CD4-positive, alpha-beta T cell treated with Interleukin-6 for 4 hours (primary cell): ENCODE data around the gene ZFP57.
"Not testable (repeated sequence)": the region's sequence is repeated elsewhere in the genome, so short reads cannot be mapped to it uniquely, and the experiment has no call there.

Experiments
- DNase-seq: peaks from one replicate; pipeline ENCODE4 v3.0.0-alpha.2; 2020; ENCODE audit warnings: mixed read lengths

Gene ZFP57

GRCh38 chr6:29696147-29697125, 15.5 kb upstream of the ZFP57 start:
- no peak for DNase-seq

GRCh38 chr6:29694637-29695036, 13.7 kb upstream of the ZFP57 start:
- no peak for DNase-seq

GRCh38 chr6:29685718-29686326, 4.9 kb upstream of the ZFP57 start:
- DNase-seq, result no peak

- no peak for DNase-seq
Observed at GRCh38 chr6:29681811-29682210, 859 bp upstream of the ZFP57 start.

- DNase-seq, result no peak
Observed at GRCh38 chr6:29680416-29680815, 536 bp downstream of the ZFP57 start.

- no peak for DNase-seq
Observed at GRCh38 chr6:29679962-29680361, 990 bp downstream of the ZFP57 start.

GRCh38 chr6:29678114-29678513, 2.8 kb downstream of the ZFP57 start:
- no peak for DNase-seq

- DNase-seq, result no peak
Observed at GRCh38 chr6:29676981-29677601, 3.9 kb downstream of the ZFP57 start.

- no peak for DNase-seq
Observed at GRCh38 chr6:29675561-29675960, 5.4 kb downstream of the ZFP57 start.

GRCh38 chr6:29674008-29674407, 6.9 kb downstream of the ZFP57 start:
- DNase-seq, result no peak

- no peak for DNase-seq
Observed at GRCh38 chr6:29673161-29673560, 7.8 kb downstream of the ZFP57 start.

GRCh38 chr6:29672116-29672515, 8.8 kb downstream of the ZFP57 start:
- DNase-seq, result not testable (repeated sequence)

- DNase-seq, result no peak
Observed at GRCh38 chr6:29671026-29671425, 9.9 kb downstream of the ZFP57 start.

GRCh38 chr6:29667158-29667557, 13.8 kb downstream of the ZFP57 start:
- DNase-seq, result no peak

- no peak for DNase-seq
Observed at GRCh38 chr6:29666826-29667130, 14.2 kb downstream of the ZFP57 start.

- no peak for DNase-seq
Observed at GRCh38 chr6:29665942-29666825, 14.8 kb downstream of the ZFP57 start.

- DNase-seq, result no peak
Observed at GRCh38 chr6:29663300-29664042, 17.5 kb downstream of the ZFP57 start.

GRCh38 chr6:29661502-29662141, 19.3 kb downstream of the ZFP57 start:
- DNase-seq, result not testable (repeated sequence)

GRCh38 chr6:29661071-29661470, 19.9 kb downstream of the ZFP57 start:
- no peak for DNase-seq

GRCh38 chr6:29656798-29657197, 24.2 kb downstream of the ZFP57 start, which contains the start of gene MOG:
MOG (plus strand) TSS chr6:29657092; CDS start chr6:29657210, 118 bp downstream.
- DNase-seq, result no peak

- no peak for DNase-seq
Observed at GRCh38 chr6:29656157-29656556, 24.8 kb downstream of the ZFP57 start.
